ENCODE measurements around the gene SDC1. TPM values are rescaled to one million over a fixed set of nuclear protein-coding genes. Genes with fewer than 3 reads are reported as not detected.

The SDC1 gene
- total RNA-seq, 1 experiment from 2014 or later: 22.3 TPM

- H3K23me2 ChIP-seq (ENCODE audit: insufficient read length, low read depth, low read length, poor library complexity, severe bottlenecking): no peaks in the 10 kb centered on the region
- peaks cover 59% of the 10 kb centered on the region in 2 experiments for H3K4me1 Mint-ChIP-seq
- no peaks in the 10 kb centered on the region for H3K27me3 ChIP-seq (ENCODE audit: insufficient read depth, low read length)
- WGBS (ENCODE audit: extremely low coverage, insufficient read length, low lambda C conversion rate): no CpG with 5 or more reads among the region's 6 CpGs
- H4K8ac ChIP-seq (replicated peaks; ENCODE audit: insufficient read length, low read depth, low read length): no peak overlapping the region
- H3K14ac ChIP-seq (ENCODE audit: insufficient read depth, low read length): no peak overlapping the region
- no peak overlapping the region for H3K18ac ChIP-seq (ENCODE audit: insufficient read length, low read depth, low read length)
- no peaks in the 10 kb centered on the region for H3K79me1 ChIP-seq (ENCODE audit: insufficient read depth, low read depth, low read length, poor library complexity, severe bottlenecking)
- DNase-seq: peak; percentile 66
- H3K27ac Mint-ChIP-seq: peak overlapping the region in 2 of 3 experiments; percentile 78 to 88; a peak in 4 of 7 replicates
- H4K91ac ChIP-seq (ENCODE audit: insufficient read length, low read depth, low read length): no peak overlapping the region
- no peaks in the 10 kb centered on the region for H3K4me1 ChIP-seq (ENCODE audit: insufficient read depth, low read length)
- no peak overlapping the region for H4K5ac ChIP-seq (ENCODE audit: insufficient read length, low read depth, low read length)
- no peak overlapping the region for H3K9ac ChIP-seq (ENCODE audit: extremely low read depth, insufficient read length, low read length)
- no peaks in the 10 kb centered on the region for H3K27me3 Mint-ChIP-seq (ENCODE audit: low read depth)
- H3K4me2 ChIP-seq (ENCODE audit: insufficient read depth, insufficient read length, low read length): no peak overlapping the region
- H3K23ac ChIP-seq (ENCODE audit: insufficient read length, low read depth, low read length): no peak overlapping the region
- H3K4me3 Mint-ChIP-seq: peak overlapping the region; percentile 30 to 40; a peak in 3 of 5 replicates
- no peak overlapping the region for H3K4ac ChIP-seq (ENCODE audit: low read depth, low read length)
- H3K27ac ChIP-seq (ENCODE audit: insufficient read length, low read depth, low read length): no peak overlapping the region
- H3K56ac ChIP-seq (ENCODE audit: insufficient read length, low read depth, low read length): no peak overlapping the region
- H2BK15ac ChIP-seq (ENCODE audit: low read depth, low read length): no peak overlapping the region
- H2AK5ac ChIP-seq (ENCODE audit: insufficient read length, low read length): no peak overlapping the region
- no peaks in the 10 kb centered on the region; a peak in 1 of 5 replicates for H3K9me3 Mint-ChIP-seq
- no peak overlapping the region for H2BK20ac ChIP-seq (ENCODE audit: low read depth, low read length, poor library complexity, severe bottlenecking)
- no peaks in the 10 kb centered on the region for H4K20me1 ChIP-seq (ENCODE audit: control insufficient read depth, insufficient read depth, insufficient read length)
- no peaks in the 10 kb centered on the region for H3K79me2 ChIP-seq (ENCODE audit: insufficient read depth, low read length)
- no peaks in the 10 kb centered on the region for H3K9me3 ChIP-seq (ENCODE audit: control insufficient read depth, low read depth, low read length)
- H2BK12ac ChIP-seq (ENCODE audit: insufficient read length, low read depth, low read length): no peak overlapping the region
- H2BK120ac ChIP-seq (ENCODE audit: low read depth, low read length, poor library complexity, severe bottlenecking): no peak overlapping the region
- H2AFZ ChIP-seq (ENCODE audit: low read length): no peak overlapping the region
- H2BK5ac ChIP-seq (ENCODE audit: insufficient read length, low read length): no peak overlapping the region
- H3K36me3 Mint-ChIP-seq (ENCODE audit: insufficient read depth in 1 of 3, low read depth in 3 of 3): no peaks in the 10 kb centered on the region
- H3T11ph ChIP-seq (ENCODE audit: low read length): no peak overlapping the region
- TF ChIP-seq, protein P1, sequence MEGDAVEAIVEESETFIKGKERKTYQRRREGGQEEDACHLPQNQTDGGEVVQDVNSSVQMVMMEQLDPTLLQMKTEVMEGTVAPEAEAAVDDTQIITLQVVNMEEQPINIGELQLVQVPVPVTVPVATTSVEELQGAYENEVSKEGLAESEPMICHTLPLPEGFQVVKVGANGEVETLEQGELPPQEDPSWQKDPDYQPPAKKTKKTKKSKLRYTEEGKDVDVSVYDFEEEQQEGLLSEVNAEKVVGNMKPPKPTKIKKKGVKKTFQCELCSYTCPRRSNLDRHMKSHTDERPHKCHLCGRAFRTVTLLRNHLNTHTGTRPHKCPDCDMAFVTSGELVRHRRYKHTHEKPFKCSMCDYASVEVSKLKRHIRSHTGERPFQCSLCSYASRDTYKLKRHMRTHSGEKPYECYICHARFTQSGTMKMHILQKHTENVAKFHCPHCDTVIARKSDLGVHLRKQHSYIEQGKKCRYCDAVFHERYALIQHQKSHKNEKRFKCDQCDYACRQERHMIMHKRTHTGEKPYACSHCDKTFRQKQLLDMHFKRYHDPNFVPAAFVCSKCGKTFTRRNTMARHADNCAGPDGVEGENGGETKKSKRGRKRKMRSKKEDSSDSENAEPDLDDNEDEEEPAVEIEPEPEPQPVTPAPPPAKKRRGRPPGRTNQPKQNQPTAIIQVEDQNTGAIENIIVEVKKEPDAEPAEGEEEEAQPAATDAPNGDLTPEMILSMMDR (conservative IDR thresholded peaks at IDR 0.05): no peak
Observed at GRCh38 chr2:20188851-20189250, 36.1 kb downstream of the SDC1 start.
